DND-41 (cell line): ENCODE results near the gene FAR2.

ENCODE experiments used
- ATAC-seq: fragments of 200-7000 bp; cut with Tn5 transposase; 3 replicates; pipeline ENCODE4 v1.9.1; 2021; ENCODE audit warnings: low read depth; ENCODE audit not compliant: insufficient read depth
- DNase-seq: peaks from one replicate; pipeline ENCODE4 v3.0.0-alpha.2; 2020
- H2AFZ ChIP-seq: 2 replicates; pipeline ENCODE4 v1.6.0; 2012; ENCODE audit warnings: low read depth, low read length
- H3K27ac ChIP-seq: 2 replicates; pipeline ENCODE4 v1.5.1; 2012; ENCODE audit warnings: low read length, inconsistent platforms
- H3K27me3 ChIP-seq: fragments of 200-600 bp; sonication (generic); 2 replicates; pipeline ENCODE4 v1.6.0; 2012; ENCODE audit warnings: low read length, mild to moderate bottlenecking, inconsistent platforms; ENCODE audit not compliant: insufficient read depth, poor library complexity
- H3K36me3 ChIP-seq: 2 replicates; pipeline ENCODE4 v1.5.1; 2012; ENCODE audit warnings: low read length, inconsistent platforms; ENCODE audit not compliant: insufficient read depth
- H3K4me1 ChIP-seq: 2 replicates; pipeline ENCODE4 v1.5.1; 2012; ENCODE audit warnings: mild to moderate bottlenecking, low read length; ENCODE audit not compliant: insufficient read depth
- H3K4me2 ChIP-seq: 2 replicates; pipeline ENCODE4 v1.6.0; 2012; ENCODE audit warnings: mild to moderate bottlenecking, moderate library complexity, low read length, inconsistent platforms; ENCODE audit not compliant: insufficient read depth
- H3K4me3 ChIP-seq, 2 experiments: fragments of 200-600 bp in 1 of 2; shearing (Covaris generic) in 1 of 2; 2 replicates each; pipeline ENCODE4 v1.5.1; 2012 to 2016; ENCODE audit warnings: inconsistent platforms in 2 of 2, low read length in 2 of 2, mild to moderate bottlenecking in 2 of 2, low read depth in 1 of 2, moderate library complexity in 1 of 2
- H3K79me2 ChIP-seq: 2 replicates; pipeline ENCODE4 v1.6.0; 2012; ENCODE audit warnings: low read length, inconsistent platforms; ENCODE audit not compliant: insufficient read depth
- H3K9ac ChIP-seq: 2 replicates; pipeline ENCODE4 v1.6.0; 2012; ENCODE audit warnings: low read depth, mild to moderate bottlenecking, inconsistent platforms, low read length, moderate library complexity
- H3K9me3 ChIP-seq: 2 replicates; pipeline ENCODE4 v1.5.1; 2012; ENCODE audit warnings: low read length, moderate library complexity, mild to moderate bottlenecking, inconsistent platforms; ENCODE audit not compliant: insufficient read depth, severe bottlenecking
- H4K20me1 ChIP-seq: 2 replicates; pipeline ENCODE4 v1.6.0; 2012; ENCODE audit warnings: low read length; ENCODE audit not compliant: insufficient read depth
- CTCF ChIP-seq: IDR thresholded peaks from 2 replicates; pipeline ENCODE4 v1.5.1; 2012; ENCODE audit warnings: borderline replicate concordance, low read length, moderate library complexity, mild to moderate bottlenecking; ENCODE audit not compliant: poor library complexity, severe bottlenecking; ENCODE audit errors: extremely low read depth
- EZH2 ChIP-seq: IDR thresholded peaks from 3 replicates; pipeline ENCODE4 v1.6.1; 2012; ENCODE audit warnings: borderline replicate concordance, low read depth, mild to moderate bottlenecking, moderate library complexity, low read length, inconsistent platforms; ENCODE audit not compliant: severe bottlenecking

FAR2 gene

GRCh38 chr12:29242921-29243431, 93.9 kb downstream of the FAR2 start:
- Histone ChIP-seq H3K36me3 (no peaks in the 10 kb centered on the region), H3K9me3 (no peaks in the 10 kb centered on the region), H3K9ac (no peak overlapping the region), H3K27ac (0 out of 2 replicates have a peak overlapping the region, but pooled peaks have one; percentile 39), H3K4me1 (peaks cover 9% of the 10 kb centered on the region), H4K20me1 (no peaks in the 10 kb centered on the region), H3K27me3 (no peaks in the 10 kb centered on the region), H3K79me2 (no peaks in the 10 kb centered on the region), H2AFZ (no peak overlapping the region), H3K4me3 (no peak overlapping the region), H3K4me2 (no peak overlapping the region)
- DNase-seq, result no peak
- TF ChIP-seq EZH2 (no peak), CTCF (no peak)
- peak; percentile 35; the same call in 1 of the 3 replicates for ATAC-seq

- Histone ChIP-seq H3K79me2 (no peaks in the 10 kb centered on the region), H3K27me3 (no peaks in the 10 kb centered on the region), H2AFZ (no peak overlapping the region), H3K9ac (no peak overlapping the region), H4K20me1 (no peaks in the 10 kb centered on the region), H3K4me1 (peaks cover 9% of the 10 kb centered on the region), H3K36me3 (no peaks in the 10 kb centered on the region), H3K27ac (no peak overlapping the region), H3K9me3 (no peaks in the 10 kb centered on the region), H3K4me3 (no peak overlapping the region), H3K4me2 (no peak overlapping the region)
- no peak for ATAC-seq
- TF ChIP-seq EZH2 (no peak), CTCF (no peak)
- DNase-seq, result no peak
Observed at GRCh38 chr12:29244159-29244765, 95.2 kb downstream of the FAR2 start.

GRCh38 chr12:29245246-29245645, 96.2 kb downstream of the FAR2 start:
- Histone ChIP-seq H3K9me3 (no peaks in the 10 kb centered on the region), H3K79me2 (no peaks in the 10 kb centered on the region), H4K20me1 (no peaks in the 10 kb centered on the region), H2AFZ (no peak overlapping the region), H3K9ac (no peak overlapping the region), H3K27me3 (no peaks in the 10 kb centered on the region), H3K4me2 (no peak overlapping the region), H3K36me3 (no peaks in the 10 kb centered on the region), H3K27ac (no peak overlapping the region), H3K4me3 (no peak overlapping the region), H3K4me1 (peaks cover 9% of the 10 kb centered on the region)
- DNase-seq (no peak), ATAC-seq (no peak)
- TF ChIP-seq CTCF (no peak), EZH2 (no peak)

- no peak overlapping the region for H2AFZ ChIP-seq
- no peaks in the 10 kb centered on the region for H3K79me2 ChIP-seq
- no peak overlapping the region for H3K9ac ChIP-seq
- TF ChIP-seq CTCF (no peak), EZH2 (no peak)
- no peaks in the 10 kb centered on the region for H3K9me3 ChIP-seq
- no peak for ATAC-seq
- H4K20me1 ChIP-seq, result no peaks in the 10 kb centered on the region
- no peaks in the 10 kb centered on the region for H3K36me3 ChIP-seq
- H3K27ac ChIP-seq, result no peak overlapping the region
- no peak overlapping the region for H3K4me2 ChIP-seq
- no peak overlapping the region for H3K4me3 ChIP-seq
- no peaks in the 10 kb centered on the region for H3K4me1 ChIP-seq
- no peak for DNase-seq
- no peaks in the 10 kb centered on the region for H3K27me3 ChIP-seq
Observed at GRCh38 chr12:29249930-29250329, 100.9 kb downstream of the FAR2 start.
